A549 (cell line): Measurements from ENCODE around the gene PCDH15. TPM values are rescaled to one million over a fixed set of nuclear protein-coding genes. Genes with fewer than 3 reads are reported as not detected.

Experiments used
- ATAC-seq, 2 experiments: fragments of 200-7000 bp in 1 of 2; fragments of >200 bp in 1 of 2; cut with Nextera tagmentation in 1 of 2; cut with Tn5 transposase in 1 of 2; 3 replicates each; pipeline versions ENCODE4 v1.8.0 to v1.9.1; 2018 to 2020; ENCODE audit warnings: mild to moderate bottlenecking in 1 of 2, moderate library complexity in 1 of 2
- CTCF ChIA-PET: fragments of 300-600 bp; sonication (Branson Sonifier 250); formaldehyde crosslinking; extraction: SDS; loops from one replicate; lab custom pipeline; 2021; ENCODE audit warnings: antibody characterized with exemption, inconsistent platforms; lab: Yijun Ruan, JAX
- POLR2A ChIA-PET: fragments of 350-600 bp; formaldehyde crosslinking; extraction: SDS; loops from one replicate; lab custom pipeline; 2021; ENCODE audit warnings: antibody characterized with exemption, inconsistent platforms; lab: Yijun Ruan, JAX
- DNase-seq, 2 experiments: peaks; one replicate each; pipeline versions ENCODE4 v3.0.0 to v3.0.0-alpha.2; 2011 to 2016; ENCODE audit warnings: low read depth in 1 of 2, low spot score in 1 of 2
- FAIRE-seq: peaks from 2 replicates; lab custom pipeline; 2011; peaks lifted over from hg19 to GRCh38; lab: Jason Lieb, UNC
- H3K27ac ChIP-seq, 2 experiments: fragments of >200 bp; sonication (Bioruptor Twin); formaldehyde crosslinking; 3 replicates each; pipeline ENCODE4 v1.5.1; 2016 to 2017
- H3K4me1 ChIP-seq: fragments of >200 bp; sonication (Bioruptor Twin); formaldehyde crosslinking; 3 replicates; pipeline ENCODE4 v1.6.1; 2016
- H3K4me2 ChIP-seq: fragments of >200 bp; sonication (Bioruptor Twin); formaldehyde crosslinking; 3 replicates; pipeline ENCODE4 v1.6.1; 2016
- H3K4me3 ChIP-seq: fragments of >200 bp; sonication (Bioruptor Twin); formaldehyde crosslinking; 3 replicates; pipeline ENCODE4 v1.5.1; 2016
- H3K9me3 ChIP-seq: fragments of >200 bp; sonication (Bioruptor Twin); formaldehyde crosslinking; 3 replicates; pipeline ENCODE4 v1.6.1; 2016
- CBX2 ChIP-seq: fragments of 200-600 bp; sonication (generic); IDR thresholded peaks from 2 replicates; pipeline ENCODE4 v1.6.1; 2016; ENCODE audit warnings: low read depth, mild to moderate bottlenecking, borderline replicate concordance
- CBX8 ChIP-seq: fragments of 200-600 bp; sonication (generic); IDR thresholded peaks from 2 replicates; pipeline ENCODE4 v1.6.1; 2016
- CEBPB ChIP-seq, 2 experiments: fragments of >200 bp in 1 of 2; sonication (Bioruptor Twin) in 1 of 2; formaldehyde crosslinking in 1 of 2; IDR thresholded peaks; 2 replicates each; pipeline ENCODE4 v1.6.1; 2012 to 2016
- CHD4 ChIP-seq: fragments of 200-600 bp; sonication (generic); IDR thresholded peaks from 2 replicates; pipeline ENCODE4 v1.6.1; 2016; ENCODE audit warnings: antibody characterized with exemption, mild to moderate bottlenecking, borderline replicate concordance
- E2F6 ChIP-seq: IDR thresholded peaks from 2 replicates; pipeline ENCODE4 v1.6.1; 2012; ENCODE audit warnings: low read depth, borderline replicate concordance
- EHF ChIP-seq: fragments of 250-450 bp; sonication (Bioruptor Pico); IDR thresholded peaks from 2 replicates; pipeline ENCODE4 v1.5.0; 2020; ENCODE audit warnings: mild to moderate bottlenecking
- HES2 ChIP-seq: fragments of >200 bp; sonication (Bioruptor Twin); formaldehyde crosslinking; IDR thresholded peaks from 2 replicates; pipeline ENCODE4 v1.6.1; 2016
- HEYL ChIP-seq: fragments of 250-450 bp; sonication (Bioruptor Pico); IDR thresholded peaks from 2 replicates; pipeline ENCODE4 v1.8.0; 2021; ENCODE audit warnings: mild to moderate bottlenecking, moderate library complexity
- HMGXB4 ChIP-seq: fragments of 250-450 bp; sonication (Bioruptor Pico); IDR thresholded peaks from 2 replicates; pipeline ENCODE4 v1.5.0; 2021; ENCODE audit warnings: mild to moderate bottlenecking, moderate library complexity, borderline replicate concordance
- HOXA7 ChIP-seq: fragments of 250-450 bp; sonication (Bioruptor Pico); IDR thresholded peaks from 2 replicates; pipeline ENCODE4 v1.5.0; 2020; ENCODE audit warnings: mild to moderate bottlenecking, moderate library complexity
- HOXB5 ChIP-seq: fragments of 250-450 bp; sonication (Bioruptor Pico); IDR thresholded peaks from 2 replicates; pipeline ENCODE4 v1.5.0; 2020; ENCODE audit warnings: mild to moderate bottlenecking, moderate library complexity
- JUN ChIP-seq, 2 experiments: fragments of >200 bp; sonication (Bioruptor Twin); formaldehyde crosslinking; IDR thresholded peaks; 2 replicates in 1 of 2; 3 replicates in 1 of 2; pipeline ENCODE4 v1.6.1; 2016 to 2017
- KDM1A ChIP-seq: fragments of 200-600 bp; sonication (generic); IDR thresholded peaks from 2 replicates; pipeline ENCODE4 v1.6.1; 2016; ENCODE audit warnings: low read depth, mild to moderate bottlenecking
- PHF8 ChIP-seq: fragments of 200-600 bp; sonication (generic); IDR thresholded peaks from 2 replicates; pipeline ENCODE4 v1.6.1; 2016; ENCODE audit warnings: low read depth, mild to moderate bottlenecking, antibody characterized with exemption, moderate library complexity, borderline replicate concordance
- POLR2A ChIP-seq: IDR thresholded peaks from 2 replicates; pipeline ENCODE4 v1.6.1; 2012; ENCODE audit warnings: mild to moderate bottlenecking, low read length
- RAD21 ChIP-seq, 2 experiments: fragments of >200 bp in 1 of 2; sonication (Bioruptor Twin) in 1 of 2; formaldehyde crosslinking in 1 of 2; IDR thresholded peaks in 1 of 2; conservative IDR thresholded peaks in 1 of 2; 2 replicates in 1 of 2; 3 replicates in 1 of 2; pipeline ENCODE4 v1.6.1; 2012 to 2018; ENCODE audit warnings: inconsistent platforms in 1 of 2
- RCOR1 ChIP-seq: fragments of 150-350 bp; IDR thresholded peaks from 2 replicates; pipeline ENCODE4 v1.6.1; 2014; ENCODE audit warnings: antibody characterized with exemption, low read length, low read depth
- REST ChIP-seq: fragments of 200-600 bp; sonication (generic); IDR thresholded peaks from 2 replicates; pipeline ENCODE4 v1.6.1; 2016; ENCODE audit warnings: antibody characterized with exemption, mild to moderate bottlenecking, moderate library complexity
- RNF2 ChIP-seq: fragments of 200-600 bp; sonication (generic); IDR thresholded peaks from 2 replicates; pipeline ENCODE4 v1.6.1; 2016; ENCODE audit warnings: low read depth, mild to moderate bottlenecking, antibody characterized with exemption, moderate library complexity, borderline replicate concordance
- TP53 ChIP-seq: fragments of 250-450 bp; sonication (Bioruptor Pico); IDR thresholded peaks from 2 replicates; pipeline ENCODE4 v1.5.0; 2021; ENCODE audit warnings: mild to moderate bottlenecking, moderate library complexity
- USF2 ChIP-seq: fragments of 450-650 bp; IDR thresholded peaks from 2 replicates; pipeline ENCODE4 v1.6.1; 2014; ENCODE audit warnings: antibody characterized with exemption
- ZC3H11A ChIP-seq: fragments of 450-650 bp; IDR thresholded peaks from 2 replicates; pipeline ENCODE4 v1.6.1; 2014; ENCODE audit warnings: antibody characterized with exemption, mild to moderate bottlenecking
- WGBS: methylation state at CpG from one replicate; pipeline ENCODE4 v1.1.6; 2017; ENCODE audit errors: missing lambda C conversion rate; 5-methylcytosine and 5-hydroxymethylcytosine counted together
- polyA plus RNA-seq, 4 experiments: library from polyadenylated mRNA; depleted of rRNA in 3 of 4; stranded (reverse); fragments of >200 nt; fragmentation: RNase III in 1 of 4; extraction: RNeasy Plus Mini Kit Qiagen cat#74134 plus additional on column Dnase treatment in 1 of 4; gene quantifications; 2 replicates in 3 of 4; 3 replicates in 1 of 4; pipeline ENCODE4 v1.2.3, GENCODE V29; 2011 to 2017
- TF ChIP-seq, protein P1 (sequence below): IDR thresholded peaks from 2 replicates; pipeline ENCODE4 v1.6.1; 2012
- TF ChIP-seq, protein P2 (sequence below): fragments of 150-350 bp; IDR thresholded peaks from 2 replicates; pipeline ENCODE4 v1.6.1; 2014; ENCODE audit warnings: low read depth, mild to moderate bottlenecking, low read length

The PCDH15 gene
- polyA plus RNA-seq, 2 of the 4 experiments (the other 2 are of a cell fraction), result 0.03 TPM; not detected in 1

- TF ChIP-seq, protein P1, sequence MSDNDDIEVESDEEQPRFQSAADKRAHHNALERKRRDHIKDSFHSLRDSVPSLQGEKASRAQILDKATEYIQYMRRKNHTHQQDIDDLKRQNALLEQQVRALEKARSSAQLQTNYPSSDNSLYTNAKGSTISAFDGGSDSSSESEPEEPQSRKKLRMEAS, result no peak
- TF ChIP-seq CHD4 (no peak), HEYL (CRISPR knock-in tag) (no peak), CEBPB (IDR thresholded peaks at IDR 0.05) (no peak), CBX2 (no peak), CBX8 (no peak)
These were observed 352.0 kb downstream of the PCDH15 start (continued) for GRCh38 chr10:54449056-54449455.

GRCh38 chr10:54444170-54444569 lies 356.9 kb downstream of the PCDH15 start:
- Histone ChIP-seq H3K4me3 (no peak overlapping the region), H3K4me2 (no peak overlapping the region), H3K9me3 (no peaks in the 10 kb centered on the region), H3K4me1 (no peaks in the 10 kb centered on the region), H3K27ac (no peak overlapping the region)
- no peak for FAIRE-seq
- ChIA-PET CTCF (no interaction called here), POLR2A (no interaction called here)
- 1% methylated on average over 4 of the region's 4 CpGs for whole genome bisulfite sequencing
- no peak for DNase-seq
- no peak for ATAC-seq
- TF ChIP-seq USF2 (no peak), RAD21 (conservative IDR thresholded peaks at IDR 0.05 in 1 of 2, IDR thresholded peaks at IDR 0.05 in 1 of 2) (no peak), RNF2 (no peak), HMGXB4 (CRISPR knock-in tag) (no peak), ZC3H11A (no peak), HOXA7 (CRISPR knock-in tag) (no peak), HOXB5 (no peak), HEYL (CRISPR knock-in tag) (no peak), RCOR1 (no peak), PHF8 (no peak), JUN (IDR thresholded peaks at IDR 0.05) (no peak), POLR2A (no peak), KDM1A (no peak), HES2 (no peak), E2F6 (no peak), TP53 (CRISPR knock-in tag) (no peak)
- TF ChIP-seq, protein P2, sequence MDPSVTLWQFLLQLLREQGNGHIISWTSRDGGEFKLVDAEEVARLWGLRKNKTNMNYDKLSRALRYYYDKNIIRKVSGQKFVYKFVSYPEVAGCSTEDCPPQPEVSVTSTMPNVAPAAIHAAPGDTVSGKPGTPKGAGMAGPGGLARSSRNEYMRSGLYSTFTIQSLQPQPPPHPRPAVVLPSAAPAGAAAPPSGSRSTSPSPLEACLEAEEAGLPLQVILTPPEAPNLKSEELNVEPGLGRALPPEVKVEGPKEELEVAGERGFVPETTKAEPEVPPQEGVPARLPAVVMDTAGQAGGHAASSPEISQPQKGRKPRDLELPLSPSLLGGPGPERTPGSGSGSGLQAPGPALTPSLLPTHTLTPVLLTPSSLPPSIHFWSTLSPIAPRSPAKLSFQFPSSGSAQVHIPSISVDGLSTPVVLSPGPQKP, result no peak

DNA sequence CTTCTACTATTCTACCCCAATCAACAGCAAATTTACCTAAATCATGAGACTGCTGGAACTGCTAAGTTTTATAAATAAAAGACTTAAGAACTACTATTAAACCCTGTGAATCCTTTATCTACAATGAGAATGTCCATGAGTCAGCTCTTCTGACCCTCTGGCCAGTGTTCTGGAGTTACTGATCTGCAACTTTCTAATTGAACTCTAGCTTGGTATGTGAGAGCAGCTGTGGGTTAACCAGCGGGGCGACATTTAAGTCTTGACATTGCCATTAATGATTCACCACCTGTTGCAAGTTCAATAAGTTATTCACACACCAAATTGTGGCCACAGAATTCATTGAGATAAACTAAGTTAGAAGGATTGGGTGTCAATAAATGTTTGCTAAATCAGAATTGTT lies 359.8 kb downstream of the PCDH15 start:
- WGBS, result 3% methylated on average over 2 of the region's 2 CpGs
- ATAC-seq (no peak), FAIRE-seq (no peak), DNase-seq (peak in 1 of 2 experiments; percentile 2)
- no peak overlapping the region for H3K4me3 ChIP-seq
- H3K9me3 ChIP-seq, result no peaks in the 10 kb centered on the region
- H3K4me2 ChIP-seq, result no peak overlapping the region
- no peak overlapping the region for H3K27ac ChIP-seq
- CTCF ChIA-PET, result no interaction called here
- no peaks in the 10 kb centered on the region for H3K4me1 ChIP-seq
- TF ChIP-seq EHF (CRISPR knock-in tag), result no peak
- TF ChIP-seq REST, result no peak
- POLR2A ChIA-PET, result no interaction called here
